Measurements from ENCODE around the gene RBBP7.

DNA sequence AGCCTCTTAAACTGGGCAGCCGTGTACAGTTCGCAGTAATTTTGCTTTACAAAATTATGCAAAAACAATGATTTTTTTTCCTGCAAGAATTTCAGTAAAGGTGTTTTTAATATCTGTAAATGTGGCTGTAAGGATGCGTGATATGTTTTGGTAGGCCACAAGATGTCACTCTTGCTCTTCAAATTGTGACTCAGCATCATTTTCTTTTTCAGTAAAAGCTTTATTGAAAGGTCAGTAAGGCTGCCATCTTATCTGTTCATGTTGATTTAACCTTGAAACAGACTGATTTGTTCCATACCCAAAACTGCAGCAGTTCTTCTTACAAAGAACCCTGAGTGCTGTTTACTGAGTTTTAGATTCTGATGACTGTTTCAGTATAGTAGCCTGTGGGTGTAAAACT lies 44.0 kb downstream of the RBBP7 start:
- TF ChIP-seq, protein P1, sequence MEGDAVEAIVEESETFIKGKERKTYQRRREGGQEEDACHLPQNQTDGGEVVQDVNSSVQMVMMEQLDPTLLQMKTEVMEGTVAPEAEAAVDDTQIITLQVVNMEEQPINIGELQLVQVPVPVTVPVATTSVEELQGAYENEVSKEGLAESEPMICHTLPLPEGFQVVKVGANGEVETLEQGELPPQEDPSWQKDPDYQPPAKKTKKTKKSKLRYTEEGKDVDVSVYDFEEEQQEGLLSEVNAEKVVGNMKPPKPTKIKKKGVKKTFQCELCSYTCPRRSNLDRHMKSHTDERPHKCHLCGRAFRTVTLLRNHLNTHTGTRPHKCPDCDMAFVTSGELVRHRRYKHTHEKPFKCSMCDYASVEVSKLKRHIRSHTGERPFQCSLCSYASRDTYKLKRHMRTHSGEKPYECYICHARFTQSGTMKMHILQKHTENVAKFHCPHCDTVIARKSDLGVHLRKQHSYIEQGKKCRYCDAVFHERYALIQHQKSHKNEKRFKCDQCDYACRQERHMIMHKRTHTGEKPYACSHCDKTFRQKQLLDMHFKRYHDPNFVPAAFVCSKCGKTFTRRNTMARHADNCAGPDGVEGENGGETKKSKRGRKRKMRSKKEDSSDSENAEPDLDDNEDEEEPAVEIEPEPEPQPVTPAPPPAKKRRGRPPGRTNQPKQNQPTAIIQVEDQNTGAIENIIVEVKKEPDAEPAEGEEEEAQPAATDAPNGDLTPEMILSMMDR (conservative IDR thresholded peaks at IDR 0.05) = peak; percentile 67
- TF ChIP-seq EZH2 (IDR thresholded peaks at IDR 0.05; ENCODE audit: low read depth) = no peak
